A549 (cell line): Measurements from ENCODE around the gene GABARAP.

Experiments
- CBX2 ChIP-seq: fragments of 200-600 bp; sonication (generic); IDR thresholded peaks from 2 replicates; pipeline ENCODE4 v1.6.1; 2016; ENCODE audit warnings: low read depth, mild to moderate bottlenecking, borderline replicate concordance
- ESRRA ChIP-seq: fragments of 150-350 bp; IDR thresholded peaks from 2 replicates; pipeline ENCODE4 v1.6.1; 2014; ENCODE audit warnings: mild to moderate bottlenecking, low read length, borderline replicate concordance
- JUNB ChIP-seq: fragments of >200 bp; sonication (Bioruptor Twin); formaldehyde crosslinking; IDR thresholded peaks from 2 replicates; pipeline ENCODE4 v1.6.1; 2016
- POLR2A ChIP-seq: IDR thresholded peaks from 2 replicates; pipeline ENCODE4 v1.6.1; 2012; ENCODE audit warnings: mild to moderate bottlenecking, low read length
- RAD21 ChIP-seq, 2 experiments: fragments of >200 bp in 1 of 2; sonication (Bioruptor Twin) in 1 of 2; formaldehyde crosslinking in 1 of 2; IDR thresholded peaks in 1 of 2; conservative IDR thresholded peaks in 1 of 2; 2 replicates in 1 of 2; 3 replicates in 1 of 2; pipeline ENCODE4 v1.6.1; 2012 to 2018; ENCODE audit warnings: inconsistent platforms in 1 of 2
- SMC3 ChIP-seq: fragments of >200 bp; sonication (Bioruptor Twin); formaldehyde crosslinking; IDR thresholded peaks from 3 replicates; pipeline ENCODE4 v1.6.1; 2018; ENCODE audit warnings: inconsistent platforms
- SREBF2 ChIP-seq: fragments of 450-650 bp; IDR thresholded peaks from 2 replicates; pipeline ENCODE4 v1.6.1; 2014; ENCODE audit warnings: mild to moderate bottlenecking, moderate library complexity
- TF ChIP-seq, protein P1 (sequence below): fragments of >200 bp; sonication (Bioruptor Twin); formaldehyde crosslinking; IDR thresholded peaks from 3 replicates; pipeline ENCODE4 v1.5.1; 2016
- TF ChIP-seq, protein P2 (sequence below): fragments of 250-450 bp; sonication (Bioruptor Pico); IDR thresholded peaks from 2 replicates; pipeline ENCODE4 v1.5.0; 2020; ENCODE audit warnings: low read depth, mild to moderate bottlenecking, moderate library complexity
- TF ChIP-seq, protein P3 (sequence below): fragments of 200-600 bp; sonication (generic); IDR thresholded peaks from 2 replicates; pipeline ENCODE4 v1.6.1; 2016; ENCODE audit warnings: antibody characterized with exemption, mild to moderate bottlenecking, moderate library complexity

DNA sequence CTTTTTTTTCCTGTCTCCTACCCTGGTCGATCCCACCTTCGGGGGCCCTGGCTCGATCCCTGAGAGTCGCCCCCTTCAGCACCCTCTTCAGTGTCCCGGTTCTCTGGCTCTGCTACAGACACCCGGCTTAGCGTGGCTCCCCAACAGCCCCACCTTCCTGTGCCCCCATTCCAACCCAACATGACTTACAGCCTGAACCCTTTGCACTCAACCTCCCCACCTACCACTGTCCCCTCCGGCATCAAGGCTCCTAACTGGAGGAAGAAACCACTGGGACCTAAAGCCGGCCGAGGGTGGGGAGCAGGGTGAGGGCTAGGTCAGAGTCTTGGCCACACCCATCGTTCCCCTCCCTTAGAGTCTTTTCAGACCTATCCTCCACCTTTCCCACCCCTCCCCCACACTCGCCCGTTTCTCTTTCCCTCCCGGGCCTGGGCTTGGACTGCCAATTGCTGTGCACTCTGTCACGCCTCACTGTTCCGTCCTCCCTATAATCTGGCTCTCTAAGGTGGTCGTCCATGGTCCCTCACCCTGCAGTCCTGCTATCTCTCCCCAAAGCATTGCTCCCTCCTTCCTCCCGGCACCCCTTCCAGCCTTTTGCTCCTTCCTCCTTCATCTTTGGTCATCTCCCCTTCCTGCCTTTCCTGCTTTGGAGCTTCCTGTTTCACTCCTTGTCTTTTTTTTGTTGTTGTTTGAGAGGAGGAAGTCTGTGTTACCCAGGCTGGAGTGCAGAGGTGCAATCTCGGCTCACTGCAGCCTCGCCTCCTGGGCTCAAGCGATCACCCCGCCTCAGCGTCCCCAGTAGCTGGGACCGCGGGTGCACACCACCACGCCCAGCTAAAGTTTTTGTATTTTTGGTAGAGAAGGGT lies 20.9 kb upstream of the GABARAP start:
- no peak for TF ChIP-seq POLR2A
- TF ChIP-seq, protein P1, sequence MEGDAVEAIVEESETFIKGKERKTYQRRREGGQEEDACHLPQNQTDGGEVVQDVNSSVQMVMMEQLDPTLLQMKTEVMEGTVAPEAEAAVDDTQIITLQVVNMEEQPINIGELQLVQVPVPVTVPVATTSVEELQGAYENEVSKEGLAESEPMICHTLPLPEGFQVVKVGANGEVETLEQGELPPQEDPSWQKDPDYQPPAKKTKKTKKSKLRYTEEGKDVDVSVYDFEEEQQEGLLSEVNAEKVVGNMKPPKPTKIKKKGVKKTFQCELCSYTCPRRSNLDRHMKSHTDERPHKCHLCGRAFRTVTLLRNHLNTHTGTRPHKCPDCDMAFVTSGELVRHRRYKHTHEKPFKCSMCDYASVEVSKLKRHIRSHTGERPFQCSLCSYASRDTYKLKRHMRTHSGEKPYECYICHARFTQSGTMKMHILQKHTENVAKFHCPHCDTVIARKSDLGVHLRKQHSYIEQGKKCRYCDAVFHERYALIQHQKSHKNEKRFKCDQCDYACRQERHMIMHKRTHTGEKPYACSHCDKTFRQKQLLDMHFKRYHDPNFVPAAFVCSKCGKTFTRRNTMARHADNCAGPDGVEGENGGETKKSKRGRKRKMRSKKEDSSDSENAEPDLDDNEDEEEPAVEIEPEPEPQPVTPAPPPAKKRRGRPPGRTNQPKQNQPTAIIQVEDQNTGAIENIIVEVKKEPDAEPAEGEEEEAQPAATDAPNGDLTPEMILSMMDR = no peak
- no peak for TF ChIP-seq CBX2
- TF ChIP-seq ESRRA = no peak
- TF ChIP-seq, protein P2, sequence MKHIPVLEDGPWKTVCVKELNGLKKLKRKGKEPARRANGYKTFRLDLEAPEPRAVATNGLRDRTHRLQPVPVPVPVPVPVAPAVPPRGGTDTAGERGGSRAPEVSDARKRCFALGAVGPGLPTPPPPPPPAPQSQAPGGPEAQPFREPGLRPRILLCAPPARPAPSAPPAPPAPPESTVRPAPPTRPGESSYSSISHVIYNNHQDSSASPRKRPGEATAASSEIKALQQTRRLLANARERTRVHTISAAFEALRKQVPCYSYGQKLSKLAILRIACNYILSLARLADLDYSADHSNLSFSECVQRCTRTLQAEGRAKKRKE (CRISPR knock-in tag) = no peak
- no peak for TF ChIP-seq RAD21 (conservative IDR thresholded peaks at IDR 0.05 in 1 of 2, IDR thresholded peaks at IDR 0.05 in 1 of 2)
- no peak for TF ChIP-seq JUNB
- no peak for TF ChIP-seq SREBF2
- TF ChIP-seq SMC3 = no peak
- TF ChIP-seq, protein P3, sequence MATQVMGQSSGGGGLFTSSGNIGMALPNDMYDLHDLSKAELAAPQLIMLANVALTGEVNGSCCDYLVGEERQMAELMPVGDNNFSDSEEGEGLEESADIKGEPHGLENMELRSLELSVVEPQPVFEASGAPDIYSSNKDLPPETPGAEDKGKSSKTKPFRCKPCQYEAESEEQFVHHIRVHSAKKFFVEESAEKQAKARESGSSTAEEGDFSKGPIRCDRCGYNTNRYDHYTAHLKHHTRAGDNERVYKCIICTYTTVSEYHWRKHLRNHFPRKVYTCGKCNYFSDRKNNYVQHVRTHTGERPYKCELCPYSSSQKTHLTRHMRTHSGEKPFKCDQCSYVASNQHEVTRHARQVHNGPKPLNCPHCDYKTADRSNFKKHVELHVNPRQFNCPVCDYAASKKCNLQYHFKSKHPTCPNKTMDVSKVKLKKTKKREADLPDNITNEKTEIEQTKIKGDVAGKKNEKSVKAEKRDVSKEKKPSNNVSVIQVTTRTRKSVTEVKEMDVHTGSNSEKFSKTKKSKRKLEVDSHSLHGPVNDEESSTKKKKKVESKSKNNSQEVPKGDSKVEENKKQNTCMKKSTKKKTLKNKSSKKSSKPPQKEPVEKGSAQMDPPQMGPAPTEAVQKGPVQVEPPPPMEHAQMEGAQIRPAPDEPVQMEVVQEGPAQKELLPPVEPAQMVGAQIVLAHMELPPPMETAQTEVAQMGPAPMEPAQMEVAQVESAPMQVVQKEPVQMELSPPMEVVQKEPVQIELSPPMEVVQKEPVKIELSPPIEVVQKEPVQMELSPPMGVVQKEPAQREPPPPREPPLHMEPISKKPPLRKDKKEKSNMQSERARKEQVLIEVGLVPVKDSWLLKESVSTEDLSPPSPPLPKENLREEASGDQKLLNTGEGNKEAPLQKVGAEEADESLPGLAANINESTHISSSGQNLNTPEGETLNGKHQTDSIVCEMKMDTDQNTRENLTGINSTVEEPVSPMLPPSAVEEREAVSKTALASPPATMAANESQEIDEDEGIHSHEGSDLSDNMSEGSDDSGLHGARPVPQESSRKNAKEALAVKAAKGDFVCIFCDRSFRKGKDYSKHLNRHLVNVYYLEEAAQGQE = no peak
